ENCODE data around the gene WDR64. TPM values are rescaled to one million over a fixed set of nuclear protein-coding genes. Genes with fewer than 3 reads are reported as not detected.

WDR64 gene
- total RNA-seq, 3 donors from 2014 or later (not counting 1 experiment from before 2014, with no cell fraction given): not detected

DNA sequence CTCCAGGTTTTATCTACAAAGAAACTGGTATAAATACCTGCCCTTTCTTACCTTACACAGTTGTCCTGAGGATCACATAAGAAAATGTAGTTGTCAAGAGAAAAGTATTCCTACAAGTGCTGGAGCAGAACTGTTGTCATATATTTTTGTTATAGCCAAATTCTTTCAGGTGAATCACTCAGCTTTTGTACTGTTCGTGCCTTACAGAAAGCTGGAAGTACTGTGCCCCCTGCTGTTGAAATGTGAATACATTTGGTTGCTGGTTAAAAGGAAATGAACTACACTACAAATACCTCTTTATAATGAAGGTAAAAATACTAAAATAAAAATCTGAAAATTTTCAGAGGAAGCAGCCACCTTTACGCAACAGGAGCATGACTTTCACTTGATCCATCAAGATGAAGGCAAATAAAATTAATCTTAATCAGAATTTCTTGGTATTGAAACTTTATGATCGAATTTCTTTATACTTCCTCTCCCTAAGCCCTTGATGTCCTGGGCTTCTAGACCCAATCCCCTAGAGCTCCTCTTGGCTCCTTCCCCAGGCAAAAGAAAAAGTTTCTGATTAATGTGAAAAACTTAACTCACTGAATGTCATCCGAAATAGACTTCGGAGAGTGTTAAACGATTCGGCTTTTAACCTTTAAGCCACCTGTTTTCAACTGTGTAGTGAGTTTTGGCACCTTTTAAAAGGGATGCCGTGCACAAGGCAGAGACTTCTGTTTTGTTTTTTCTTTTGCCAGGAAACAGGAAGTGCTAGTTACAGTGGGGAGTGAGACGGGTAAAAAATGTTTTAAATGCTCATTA, 24.4 kb upstream of the WDR64 start:
- Mint-ChIP-seq H3K4me3 (peak overlapping the region; percentile 65), H3K9me3 (no peaks in the 10 kb centered on the region), H3K27ac (peak overlapping the region; percentile 36 to 82), H3K36me3 (no peaks in the 10 kb centered on the region), H3K27me3 (ENCODE audit: low read depth in 2 of 2) (no peaks in the 10 kb centered on the region), H3K4me1 (peaks cover 8% of the 10 kb centered on the region in 2 donors)
- WGBS (ENCODE audit: insufficient coverage): 33% methylated on average over 7 of the region's 9 CpGs
- ATAC-seq: peak in 2 of 3 donors; percentile 71 to 91
- Histone ChIP-seq H3K36me3 (ENCODE audit: control insufficient read depth, insufficient read depth, low read length) (no peaks in the 10 kb centered on the region), H3K4me3 (ENCODE audit: low read length) (no peak overlapping the region), H3K27ac (ENCODE audit: low read length) (peak overlapping the region; percentile 49), H3K27me3 (ENCODE audit: control insufficient read depth, insufficient read depth, low read length) (no peaks in the 10 kb centered on the region), H3K4me1 (ENCODE audit: control insufficient read depth, insufficient read depth, low read length) (no peaks in the 10 kb centered on the region), H3K9me3 (ENCODE audit: control insufficient read depth, insufficient read depth, low read length) (no peaks in the 10 kb centered on the region)
- TF ChIP-seq, protein P1, sequence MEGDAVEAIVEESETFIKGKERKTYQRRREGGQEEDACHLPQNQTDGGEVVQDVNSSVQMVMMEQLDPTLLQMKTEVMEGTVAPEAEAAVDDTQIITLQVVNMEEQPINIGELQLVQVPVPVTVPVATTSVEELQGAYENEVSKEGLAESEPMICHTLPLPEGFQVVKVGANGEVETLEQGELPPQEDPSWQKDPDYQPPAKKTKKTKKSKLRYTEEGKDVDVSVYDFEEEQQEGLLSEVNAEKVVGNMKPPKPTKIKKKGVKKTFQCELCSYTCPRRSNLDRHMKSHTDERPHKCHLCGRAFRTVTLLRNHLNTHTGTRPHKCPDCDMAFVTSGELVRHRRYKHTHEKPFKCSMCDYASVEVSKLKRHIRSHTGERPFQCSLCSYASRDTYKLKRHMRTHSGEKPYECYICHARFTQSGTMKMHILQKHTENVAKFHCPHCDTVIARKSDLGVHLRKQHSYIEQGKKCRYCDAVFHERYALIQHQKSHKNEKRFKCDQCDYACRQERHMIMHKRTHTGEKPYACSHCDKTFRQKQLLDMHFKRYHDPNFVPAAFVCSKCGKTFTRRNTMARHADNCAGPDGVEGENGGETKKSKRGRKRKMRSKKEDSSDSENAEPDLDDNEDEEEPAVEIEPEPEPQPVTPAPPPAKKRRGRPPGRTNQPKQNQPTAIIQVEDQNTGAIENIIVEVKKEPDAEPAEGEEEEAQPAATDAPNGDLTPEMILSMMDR (IDR thresholded peaks at IDR 0.05): peak; percentile 63
- peak in 1 of 2 donors; percentile 81 for DNase-seq
- intact Hi-C loops (cut with micrococcal nuclease): loop anchor here (1.0 kb wide), 2 partner anchors 16 to 96 kb away; no protein-coding TSS in a partner anchor

DNA sequence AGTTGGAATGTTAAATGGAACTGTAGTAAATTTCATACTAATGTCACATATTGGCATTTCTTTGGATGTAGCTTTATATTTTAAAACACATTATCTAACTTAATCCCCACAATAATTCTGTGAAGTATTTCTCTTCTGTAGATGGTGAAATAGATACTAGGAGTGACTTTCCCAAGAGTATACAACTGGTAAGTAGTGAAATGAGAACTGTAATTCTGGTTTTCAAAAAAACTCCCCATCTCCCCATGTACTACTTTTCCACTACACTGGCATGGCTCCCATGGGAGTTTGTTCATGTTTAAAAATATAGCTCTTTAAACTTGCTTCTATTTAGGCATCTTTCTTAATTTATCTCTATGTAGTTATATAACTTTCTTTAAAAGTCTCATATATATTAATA, 22.1 kb upstream of the WDR64 start:
- ATAC-seq (no peak), DNase-seq (no peak)
- Mint-ChIP-seq H3K4me3 (no peak overlapping the region), H3K9me3 (no peaks in the 10 kb centered on the region), H3K4me1 (peaks cover 8% of the 10 kb centered on the region in 2 donors), H3K36me3 (no peaks in the 10 kb centered on the region), H3K27ac (no peak overlapping the region), H3K27me3 (ENCODE audit: low read depth in 2 of 2) (no peaks in the 10 kb centered on the region)
- Histone ChIP-seq H3K27ac (ENCODE audit: low read length) (no peak overlapping the region), H3K4me1 (ENCODE audit: control insufficient read depth, insufficient read depth, low read length) (no peaks in the 10 kb centered on the region), H3K9me3 (ENCODE audit: control insufficient read depth, insufficient read depth, low read length) (no peaks in the 10 kb centered on the region), H3K4me3 (ENCODE audit: low read length) (no peak overlapping the region), H3K36me3 (ENCODE audit: control insufficient read depth, insufficient read depth, low read length) (no peaks in the 10 kb centered on the region), H3K27me3 (ENCODE audit: control insufficient read depth, insufficient read depth, low read length) (no peaks in the 10 kb centered on the region)
- TF ChIP-seq, protein P1 (IDR thresholded peaks at IDR 0.05): no peak
- intact Hi-C loops (cut with micrococcal nuclease): no loop called here

DNA sequence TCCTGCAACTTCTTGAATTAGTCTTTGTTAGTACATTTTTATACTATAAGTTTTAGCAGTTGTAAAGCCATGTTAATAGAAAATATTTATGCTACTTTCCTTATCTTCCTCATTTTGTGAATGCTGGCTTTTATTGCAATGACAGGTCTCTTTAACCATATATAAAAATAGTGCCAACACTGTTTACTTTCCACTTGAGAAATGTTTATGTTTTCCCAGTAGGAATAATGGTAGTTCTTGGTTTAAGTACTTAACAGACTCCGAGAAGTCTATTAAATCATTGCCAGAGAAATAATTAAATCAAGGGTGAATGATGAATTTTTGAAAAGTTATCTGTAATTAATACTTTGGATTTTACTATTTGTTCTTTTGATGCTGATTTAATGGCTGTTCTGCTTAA, 21.6 kb upstream of the WDR64 start:
- Histone ChIP-seq H3K27me3 (ENCODE audit: control insufficient read depth, insufficient read depth, low read length) (no peaks in the 10 kb centered on the region), H3K4me3 (ENCODE audit: low read length) (no peak overlapping the region), H3K36me3 (ENCODE audit: control insufficient read depth, insufficient read depth, low read length) (no peaks in the 10 kb centered on the region), H3K9me3 (ENCODE audit: control insufficient read depth, insufficient read depth, low read length) (no peaks in the 10 kb centered on the region), H3K27ac (ENCODE audit: low read length) (no peak overlapping the region), H3K4me1 (ENCODE audit: control insufficient read depth, insufficient read depth, low read length) (no peaks in the 10 kb centered on the region)
- Mint-ChIP-seq H3K4me1 (peaks cover 8% of the 10 kb centered on the region in 2 donors), H3K36me3 (no peaks in the 10 kb centered on the region), H3K9me3 (no peaks in the 10 kb centered on the region), H3K4me3 (no peak overlapping the region), H3K27ac (no peak overlapping the region), H3K27me3 (ENCODE audit: low read depth in 2 of 2) (no peaks in the 10 kb centered on the region)
- DNase-seq: no peak
- ATAC-seq: no peak
- no CpG with 5 or more reads among the region's 1 CpG for WGBS (ENCODE audit: insufficient coverage)
- TF ChIP-seq, protein P1 (IDR thresholded peaks at IDR 0.05): no peak
- intact Hi-C loops (cut with micrococcal nuclease): no loop called here

DNA sequence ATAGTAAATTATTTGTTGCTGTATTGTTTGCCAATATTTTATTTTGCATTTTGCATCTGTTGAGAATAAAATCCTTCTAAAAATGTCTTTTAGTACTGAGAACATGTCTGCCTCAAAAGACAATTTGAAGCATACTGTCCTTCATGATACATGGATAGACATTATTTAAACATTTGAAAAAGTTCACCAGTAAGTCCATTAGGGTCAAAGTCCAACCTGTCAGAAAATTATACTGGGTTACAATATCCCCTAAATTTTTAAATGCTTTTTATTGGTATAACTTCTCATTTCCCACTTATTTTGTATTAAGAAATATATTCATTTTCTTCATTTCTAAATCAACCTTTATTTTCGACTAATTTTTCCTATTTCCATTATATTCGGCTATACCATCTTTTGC, 21.2 kb upstream of the WDR64 start:
- no peak overlapping the region for H3K4me3 ChIP-seq (ENCODE audit: low read length)
- no peak overlapping the region for H3K4me3 Mint-ChIP-seq

More for the DNA sequence above, 21.2 kb upstream of the WDR64 start:
- no peak for DNase-seq
- WGBS (ENCODE audit: insufficient coverage): no CpG with 5 or more reads among the region's 2 CpGs
- H3K9me3 Mint-ChIP-seq: no peaks in the 10 kb centered on the region
- intact Hi-C loops (cut with micrococcal nuclease): no loop called here
- H3K27ac Mint-ChIP-seq: no peak overlapping the region
- ATAC-seq: no peak
- Histone ChIP-seq H3K27me3 (ENCODE audit: control insufficient read depth, insufficient read depth, low read length) (no peaks in the 10 kb centered on the region), H3K4me1 (ENCODE audit: control insufficient read depth, insufficient read depth, low read length) (no peaks in the 10 kb centered on the region), H3K36me3 (ENCODE audit: control insufficient read depth, insufficient read depth, low read length) (no peaks in the 10 kb centered on the region), H3K27ac (ENCODE audit: low read length) (no peak overlapping the region), H3K9me3 (ENCODE audit: control insufficient read depth, insufficient read depth, low read length) (no peaks in the 10 kb centered on the region)
- H3K36me3 Mint-ChIP-seq: no peaks in the 10 kb centered on the region
- TF ChIP-seq, protein P1 (IDR thresholded peaks at IDR 0.05): no peak
- H3K27me3 Mint-ChIP-seq (ENCODE audit: low read depth in 2 of 2): no peaks in the 10 kb centered on the region
- peaks cover 8% of the 10 kb centered on the region in 2 donors for H3K4me1 Mint-ChIP-seq

Data from natural killer cell (primary cell).